Measurements from ENCODE around the gene TRRAP. TPM values are rescaled to one million over a fixed set of nuclear protein-coding genes. Genes with fewer than 3 reads are reported as not detected.

Gene TRRAP
- total RNA-seq, 1 donor: 20.3 TPM

- TF ChIP-seq CTCF (IDR thresholded peaks at IDR 0.05; ENCODE audit: insufficient read depth, low read depth, low read length): no peak
- no peak overlapping the region for H3K4me3 ChIP-seq (ENCODE audit: low read depth, low read length)
- DNase-seq (ENCODE audit: low read depth): no peak
Observed at GRCh38 chr7:98988641-98989040, 110.3 kb downstream of the TRRAP start.

- TF ChIP-seq CTCF (IDR thresholded peaks at IDR 0.05; ENCODE audit: insufficient read depth, low read depth, low read length): no peak
- H3K4me3 ChIP-seq (ENCODE audit: low read depth, low read length): no peak overlapping the region
- DNase-seq (ENCODE audit: low read depth): no peak
Observed at GRCh38 chr7:98990356-98990755, 112.0 kb downstream of the TRRAP start.

DNA sequence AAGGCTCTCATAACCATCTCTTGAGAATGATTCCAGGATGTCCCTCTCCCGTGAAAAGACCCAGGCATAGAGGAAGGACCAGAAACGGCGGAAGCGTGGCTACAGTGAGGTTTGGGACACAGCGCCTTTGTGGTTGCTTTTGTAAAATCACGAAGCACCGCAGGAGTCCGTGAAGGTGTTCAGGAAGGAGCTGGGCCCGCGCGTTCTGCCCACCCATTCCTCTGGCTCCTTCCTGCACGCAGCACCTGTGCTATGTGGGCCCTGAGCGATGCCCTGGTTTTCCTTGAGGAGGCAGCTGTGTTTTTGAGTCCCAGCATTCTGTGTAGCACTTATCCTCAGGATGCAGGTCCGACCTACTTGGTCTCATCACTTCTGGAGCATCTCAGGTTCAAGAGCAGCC, 112.8 kb downstream of the TRRAP start:
- no peak overlapping the region for H3K4me3 ChIP-seq (ENCODE audit: low read depth, low read length)
- no peak for TF ChIP-seq CTCF (IDR thresholded peaks at IDR 0.05; ENCODE audit: insufficient read depth, low read depth, low read length)
- DNase-seq (ENCODE audit: low read depth): no peak

GRCh38 chr7:98992076-98992475, 113.7 kb downstream of the TRRAP start:
- TF ChIP-seq CTCF (IDR thresholded peaks at IDR 0.05; ENCODE audit: insufficient read depth, low read depth, low read length): no peak
- H3K4me3 ChIP-seq (ENCODE audit: low read depth, low read length): no peak overlapping the region
- no peak for DNase-seq (ENCODE audit: low read depth)

- DNase-seq (ENCODE audit: low read depth): no peak
- TF ChIP-seq CTCF (IDR thresholded peaks at IDR 0.05; ENCODE audit: insufficient read depth, low read depth, low read length): no peak
- H3K4me3 ChIP-seq (ENCODE audit: low read depth, low read length): no peak overlapping the region
Observed at GRCh38 chr7:98993024-98993897, 114.9 kb downstream of the TRRAP start.

GRCh38 chr7:98994046-98994944, 116.0 kb downstream of the TRRAP start:
- TF ChIP-seq CTCF (IDR thresholded peaks at IDR 0.05; ENCODE audit: insufficient read depth, low read depth, low read length): no peak
- no peak overlapping the region for H3K4me3 ChIP-seq (ENCODE audit: low read depth, low read length)
- no peak for DNase-seq (ENCODE audit: low read depth)

Data from fibroblast of villous mesenchyme (primary cell).